Measurements from ENCODE around the gene YWHAE. TPM values are rescaled to one million over a fixed set of nuclear protein-coding genes. Genes with fewer than 3 reads are reported as not detected.
"Not testable (repeated sequence)": the region's sequence is repeated elsewhere in the genome, so short reads cannot be mapped to it uniquely, and the experiment has no call there.

YWHAE gene
- polyA plus RNA-seq, 5 donors: 780 to 913 (median 839) TPM

- no peak for DNase-seq
Measured at GRCh38 chr17:1340371-1340770, 59.7 kb downstream of the YWHAE start.

- no peak for DNase-seq
Measured at GRCh38 chr17:1331708-1332107, 68.3 kb downstream of the YWHAE start.

GRCh38 chr17:1329745-1330343 is 70.2 kb downstream of the YWHAE start:
- DNase-seq: no peak

GRCh38 chr17:1328437-1328836 is 71.6 kb downstream of the YWHAE start:
- DNase-seq: no peak

- DNase-seq: no peak
Measured at GRCh38 chr17:1325766-1326165, 74.3 kb downstream of the YWHAE start.

GRCh38 chr17:1324201-1324771 is 75.7 kb downstream of the YWHAE start:
- no peak for DNase-seq

GRCh38 chr17:1323336-1323735 is 76.7 kb downstream of the YWHAE start:
- DNase-seq: no peak

GRCh38 chr17:1322480-1322879 is 77.5 kb downstream of the YWHAE start:
- DNase-seq: no peak

- DNase-seq: no peak
Measured at GRCh38 chr17:1322014-1322428, 78.0 kb downstream of the YWHAE start.

GRCh38 chr17:1315891-1316403 is 84.1 kb downstream of the YWHAE start:
- DNase-seq: no peak

GRCh38 chr17:1315409-1315808 is 84.6 kb downstream of the YWHAE start:
- DNase-seq: no peak

GRCh38 chr17:1313270-1314005 is 86.6 kb downstream of the YWHAE start:
- no peak for DNase-seq

- DNase-seq: no peak
Measured at GRCh38 chr17:1312261-1312870, 87.7 kb downstream of the YWHAE start.

GRCh38 chr17:1307829-1308228 is 92.2 kb downstream of the YWHAE start:
- not testable (repeated sequence) for DNase-seq

- DNase-seq: no peak
Measured at GRCh38 chr17:1304962-1305563, 95.0 kb downstream of the YWHAE start.

- DNase-seq: no peak
Measured at GRCh38 chr17:1304522-1304921, 95.5 kb downstream of the YWHAE start.

GRCh38 chr17:1302761-1303160 is 97.3 kb downstream of the YWHAE start:
- DNase-seq: no peak

GRCh38 chr17:1301546-1301945 is 98.5 kb downstream of the YWHAE start:
- no peak for DNase-seq

GRCh38 chr17:1300371-1300905 is 99.6 kb downstream of the YWHAE start:
- DNase-seq: no peak

GRCh38 chr17:1299552-1300370 is 100.3 kb downstream of the YWHAE start:
- no peak for DNase-seq

- DNase-seq: peak in 1 of 2 donors; percentile 6
Measured at GRCh38 chr17:1298606-1299005, 101.4 kb downstream of the YWHAE start.
